Activated CD8-positive, alpha-beta memory T cell treated with anti-CD3 and anti-CD28 coated beads for 4 hours (primary cell): ENCODE measurements around the gene NEK10.

ENCODE experiments used
- DNase-seq, 2 donors: peaks; one replicate each; pipeline ENCODE4 v3.0.0-alpha.2; 2020; ENCODE audit warnings: low read depth in 2 of 2

Gene NEK10

GRCh38 chr3:27105904-27106303 is 263.3 kb downstream of the NEK10 start:
- no peak for DNase-seq

DNA sequence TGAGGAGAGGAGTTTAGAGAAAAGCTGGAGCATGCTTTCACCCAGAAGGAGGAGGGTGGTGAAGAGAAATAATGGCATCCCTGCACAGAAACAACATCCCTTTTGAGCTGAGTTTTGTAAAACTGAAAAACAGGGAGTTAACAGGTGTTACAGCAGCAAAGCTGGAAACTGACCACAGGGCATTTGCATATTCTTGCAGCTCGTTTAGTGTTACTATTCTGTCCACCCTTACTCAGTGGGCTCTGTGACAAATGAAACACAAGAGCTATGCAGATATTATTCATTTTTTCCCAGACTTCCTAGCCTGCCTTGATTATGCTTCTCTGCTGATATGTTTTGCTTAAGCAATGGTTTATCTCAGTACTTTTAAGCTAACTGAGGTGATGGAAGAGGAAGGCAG is 272.0 kb downstream of the NEK10 start:
- DNase-seq: no peak

DNA sequence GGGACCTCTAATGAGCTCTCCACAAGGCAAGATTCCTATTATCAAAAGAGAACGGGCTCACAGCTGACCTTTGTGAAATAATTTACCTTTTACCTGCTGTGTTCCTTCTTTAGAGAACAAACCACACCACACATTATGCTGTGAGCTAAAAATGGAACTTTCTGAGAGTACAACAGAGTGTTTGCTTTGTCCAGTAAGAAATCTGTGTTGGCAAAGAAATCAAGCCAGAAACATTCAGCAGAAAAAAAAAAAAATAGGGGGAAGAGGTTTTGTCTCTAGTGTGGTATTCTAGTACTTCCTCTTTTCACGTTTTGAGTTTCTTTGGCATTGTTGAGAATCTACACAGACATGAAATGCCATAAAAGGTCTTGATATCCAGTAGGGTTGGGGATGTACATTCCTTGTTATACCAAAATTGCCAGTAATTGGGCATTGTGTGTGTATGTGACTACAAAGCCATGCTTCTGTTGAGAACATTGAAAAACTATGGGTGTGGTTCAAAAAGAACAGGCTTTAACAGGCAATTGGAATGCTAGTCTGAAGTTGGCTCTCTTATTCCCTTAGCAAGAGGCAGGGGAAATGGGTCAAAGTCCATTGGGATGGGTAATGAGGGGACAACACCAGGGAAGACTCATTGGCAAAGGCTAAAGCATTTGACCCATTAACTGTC is 273.5 kb downstream of the NEK10 start:
- no peak for DNase-seq

GRCh38 chr3:27094721-27095120 is 274.5 kb downstream of the NEK10 start:
- DNase-seq: no peak

GRCh38 chr3:27093771-27094170 is 275.4 kb downstream of the NEK10 start:
- DNase-seq: no peak

DNA sequence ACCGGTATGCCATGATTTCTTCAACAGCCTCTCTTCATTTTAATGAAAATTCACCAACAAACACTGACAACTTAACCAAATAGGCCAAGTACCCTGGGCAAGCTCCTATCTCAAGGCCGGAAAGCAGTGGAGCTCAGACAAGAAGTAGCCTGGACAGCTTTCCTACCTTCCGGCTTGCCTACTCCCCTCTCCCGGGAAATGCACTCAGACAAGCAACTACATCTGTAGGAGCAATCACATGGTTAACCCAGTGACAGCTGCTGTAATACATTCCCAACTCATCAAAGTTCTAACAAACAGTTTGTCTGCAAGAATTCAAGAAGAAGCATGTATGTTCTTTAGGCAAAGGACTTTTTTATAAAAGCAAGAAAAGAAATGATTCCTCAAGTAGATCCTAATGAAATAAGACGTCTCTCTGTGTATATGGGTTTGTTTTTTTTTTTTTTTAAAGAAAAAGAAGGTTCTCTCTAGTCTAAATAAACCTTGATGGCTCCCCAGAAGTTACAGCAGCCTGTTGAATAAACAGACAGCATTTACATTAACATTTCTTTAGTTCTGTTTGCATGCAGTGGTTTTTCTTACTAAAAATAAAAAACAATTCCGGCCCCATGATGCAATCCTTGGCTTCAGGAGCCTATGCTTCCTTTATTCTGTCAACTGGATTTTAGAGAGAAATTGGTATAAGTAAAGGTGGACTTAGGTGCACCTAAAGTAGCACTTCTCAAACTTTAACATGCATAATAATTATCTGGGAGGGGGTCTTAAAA is 278.7 kb downstream of the NEK10 start:
- DNase-seq: no peak

- DNase-seq: no peak
Measured at GRCh38 chr3:27089645-27090044, 279.5 kb downstream of the NEK10 start.

DNA sequence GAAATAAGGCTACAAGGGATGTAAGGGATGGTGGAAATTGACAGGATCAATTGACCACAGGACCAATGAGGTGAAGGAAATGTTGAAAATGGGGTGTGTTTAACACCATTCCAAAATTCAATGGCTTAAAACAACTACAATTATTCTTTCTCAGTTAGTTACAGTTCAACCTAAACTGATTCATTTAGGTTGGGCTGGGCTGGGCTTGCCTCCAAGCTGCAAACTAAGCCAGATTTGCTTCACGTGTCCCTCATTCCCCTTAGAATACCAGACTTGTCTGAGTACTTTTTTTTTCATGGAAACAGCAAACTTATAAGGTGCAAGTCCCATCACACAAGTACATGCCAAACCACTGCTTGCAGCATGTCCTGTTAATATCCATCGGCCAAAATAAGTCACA is 280.1 kb downstream of the NEK10 start:
- DNase-seq: no peak

DNA sequence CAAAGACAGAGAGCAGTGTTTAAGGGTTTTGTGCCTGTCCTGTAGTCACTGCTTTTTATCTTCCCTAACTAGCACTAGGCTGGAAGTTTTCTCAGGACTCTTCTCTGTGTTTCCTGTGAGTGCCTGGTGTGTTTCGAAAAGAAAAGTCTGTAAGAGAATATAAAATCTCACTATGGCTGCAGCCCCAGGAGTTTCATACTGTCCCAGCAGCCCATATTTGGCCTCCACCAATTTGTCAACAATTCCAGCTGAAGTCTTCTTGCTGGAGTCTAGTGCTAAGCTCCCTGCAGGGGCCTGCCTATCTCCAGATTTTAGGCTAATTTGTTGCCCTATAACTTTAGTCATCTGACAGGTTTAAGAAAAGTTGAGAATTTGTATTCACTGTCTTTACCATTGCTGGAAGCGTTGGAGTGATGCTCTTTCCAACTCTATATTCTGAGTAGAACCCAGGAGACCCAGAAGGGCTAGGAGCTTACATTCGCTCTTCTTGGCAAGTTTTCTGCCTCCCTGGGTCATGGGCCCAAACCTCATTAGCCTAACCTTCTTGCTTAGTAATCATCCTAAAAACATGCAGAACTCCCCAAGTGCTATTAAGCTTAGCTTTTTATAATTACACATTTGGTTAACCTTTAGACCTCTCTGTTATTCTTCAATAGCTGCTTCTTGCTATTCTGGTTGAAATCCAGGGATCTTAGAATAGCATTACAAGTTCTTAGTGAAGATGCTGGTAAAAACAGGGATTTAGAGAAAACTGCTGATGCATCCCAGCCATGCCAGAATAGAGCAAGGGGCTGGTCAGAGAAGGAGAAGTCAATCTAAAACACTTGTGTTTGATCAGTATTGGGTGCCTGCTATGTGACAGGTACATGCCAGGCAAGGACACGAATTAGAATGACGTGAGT is 283.1 kb downstream of the NEK10 start:
- no peak for DNase-seq

- DNase-seq: no peak
Measured at GRCh38 chr3:27081992-27082607, 287.1 kb downstream of the NEK10 start.

GRCh38 chr3:27081566-27081965 is 287.6 kb downstream of the NEK10 start:
- DNase-seq: no peak

DNA sequence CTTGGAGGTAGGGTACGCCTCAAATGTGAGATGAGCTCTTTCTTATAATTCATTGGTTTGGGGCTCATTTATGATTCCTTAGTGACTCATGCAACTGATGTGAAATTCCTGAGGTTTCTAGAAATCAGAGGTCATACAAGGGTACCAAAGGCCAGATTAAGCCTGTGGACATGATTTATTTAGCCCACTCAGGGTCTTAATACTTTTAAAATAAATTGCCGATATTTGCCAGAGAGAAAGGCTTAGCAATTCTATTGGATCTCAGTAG is 289.0 kb downstream of the NEK10 start:
- no peak for DNase-seq

DNA sequence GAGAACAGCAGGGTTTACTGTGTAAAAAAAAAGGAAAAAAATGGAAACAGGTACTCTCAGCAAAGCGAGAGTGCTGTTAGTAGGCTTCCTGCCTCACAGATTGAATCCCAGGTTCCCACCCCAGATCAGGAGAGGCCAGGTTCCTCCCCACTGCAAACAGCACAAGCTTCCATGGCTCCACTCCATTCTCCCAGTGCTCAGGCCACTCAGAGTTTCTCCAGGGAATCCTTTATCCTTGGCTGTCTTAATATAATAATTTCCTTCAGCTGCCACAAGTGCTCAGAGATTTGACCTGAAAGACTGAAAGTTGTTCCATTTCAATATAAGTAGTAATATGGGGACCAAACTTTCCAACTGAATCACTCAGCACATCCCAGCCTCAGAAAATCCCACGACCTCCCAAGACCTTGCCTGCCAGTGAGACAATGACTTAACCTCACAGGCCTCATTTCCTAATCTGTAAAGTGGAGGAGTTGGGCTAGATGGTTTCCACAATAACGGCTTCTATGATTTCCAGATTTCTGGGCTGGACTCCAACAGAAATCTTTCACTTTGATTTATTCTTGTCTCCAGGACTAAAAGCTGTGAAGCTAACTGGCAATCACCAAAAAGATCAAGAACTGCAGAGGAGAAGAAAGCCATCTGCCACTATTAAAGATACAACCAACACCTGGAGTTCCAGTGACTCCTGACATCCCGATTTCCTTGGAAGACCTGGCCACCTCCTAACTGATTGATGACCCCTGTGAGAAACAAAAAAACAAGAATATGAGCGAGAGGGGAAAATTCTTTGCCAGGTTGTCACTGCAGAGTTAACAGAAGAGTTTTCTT is 289.5 kb downstream of the NEK10 start:
- no peak for DNase-seq

DNA sequence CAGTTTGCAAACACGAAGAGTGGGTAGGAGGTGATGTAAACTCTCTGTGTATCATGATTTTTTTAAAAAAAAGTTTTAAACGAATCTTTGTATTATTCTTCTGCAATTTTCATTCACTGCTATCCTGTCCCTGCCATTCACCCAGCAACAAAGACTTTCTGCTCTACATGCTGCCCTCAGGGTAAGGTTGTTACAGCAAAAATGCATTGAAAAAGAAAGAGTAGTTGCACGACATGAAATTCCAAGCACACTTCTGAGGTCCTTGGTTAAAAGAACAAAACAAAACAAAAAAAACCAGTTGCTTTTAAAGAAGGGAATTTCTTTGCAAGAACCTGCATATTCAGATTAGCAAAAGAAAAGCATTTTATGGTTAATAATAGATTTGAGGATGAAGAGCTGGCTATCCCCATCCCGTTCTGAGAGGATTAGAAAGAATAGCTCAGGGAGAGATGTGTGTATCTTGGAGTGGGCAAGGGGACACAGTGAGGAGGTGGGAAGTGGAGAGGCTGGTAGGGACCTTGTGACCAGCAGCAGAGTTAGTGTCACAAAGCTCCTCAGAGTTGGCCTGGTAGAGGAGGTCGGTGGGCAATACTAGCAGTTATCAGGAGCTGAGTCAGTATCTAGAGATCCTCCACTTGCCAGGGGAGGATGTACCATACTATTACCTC is 290.8 kb downstream of the NEK10 start:
- no peak for DNase-seq

DNA sequence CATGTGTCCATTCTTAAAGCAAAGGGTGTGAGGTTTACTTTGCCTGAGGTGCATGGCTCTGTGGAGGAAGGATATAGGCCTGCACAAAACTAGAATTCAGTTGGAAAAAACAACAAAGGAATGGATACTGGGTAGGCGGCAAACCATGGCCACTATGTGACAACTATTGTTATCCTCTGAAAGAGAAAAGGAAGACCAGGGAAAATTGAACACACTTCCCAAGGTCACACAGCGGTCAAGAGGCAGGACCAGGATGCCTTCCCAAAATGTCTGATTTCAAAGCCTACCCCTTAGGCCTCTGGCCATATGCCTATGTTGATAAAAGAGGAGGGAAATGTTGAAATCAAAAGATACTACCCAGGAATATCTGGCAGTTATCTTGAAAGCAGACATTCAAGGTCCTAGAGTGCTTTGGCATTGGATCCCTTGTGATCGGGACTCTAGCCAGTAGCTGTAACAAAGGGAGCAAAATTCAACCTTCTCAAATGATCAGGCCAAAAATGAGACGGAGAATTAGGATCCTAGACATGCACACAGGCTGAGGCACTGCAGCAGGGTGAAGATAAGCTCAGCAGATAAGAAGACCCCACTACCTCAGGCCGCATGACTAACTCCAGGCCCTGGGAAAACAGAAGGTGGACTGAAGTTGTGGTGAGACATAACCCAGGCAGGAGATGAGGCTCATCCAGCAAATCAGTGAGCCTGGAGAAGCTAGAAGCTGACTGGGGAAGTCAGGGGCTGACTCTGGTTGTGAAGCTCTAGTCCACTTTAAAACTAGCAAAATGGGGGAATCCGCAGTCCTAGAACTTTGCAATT is 292.2 kb downstream of the NEK10 start:
- no peak for DNase-seq

GRCh38 chr3:27074914-27075313 is 294.3 kb downstream of the NEK10 start:
- no peak for DNase-seq

DNA sequence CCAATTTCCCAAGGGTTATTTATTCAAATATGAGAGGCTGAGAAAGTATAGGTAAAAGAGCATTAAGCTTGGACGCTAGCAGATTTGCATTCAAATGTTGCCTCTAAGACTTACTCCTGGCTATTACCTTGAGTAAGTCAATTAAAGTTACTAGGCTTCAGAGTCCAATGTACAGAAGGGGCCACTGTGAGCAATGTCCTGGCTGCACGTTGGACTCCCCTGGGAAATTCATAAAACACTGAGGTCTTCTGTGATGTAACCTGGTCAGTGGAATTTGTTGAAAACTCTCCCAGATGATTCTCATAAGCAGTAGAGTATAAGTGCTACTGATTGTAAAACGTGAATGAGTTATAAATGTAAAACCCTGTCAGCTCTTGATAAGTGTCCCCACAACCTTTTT is 295.3 kb downstream of the NEK10 start:
- no peak for DNase-seq

- no peak for DNase-seq
Measured at GRCh38 chr3:27072810-27073651, 296.2 kb downstream of the NEK10 start.

GRCh38 chr3:27060336-27060735 is 308.8 kb downstream of the NEK10 start:
- DNase-seq: no peak
